ENCODE data around the gene ERH.
A peak's percentile ranks its signal among the peaks of the same experiment; 100 is the strongest.
"Not testable (repeated sequence)": the region's sequence is repeated elsewhere in the genome, so short reads cannot be mapped to it uniquely, and the experiment has no call there.

ERH gene

DNA sequence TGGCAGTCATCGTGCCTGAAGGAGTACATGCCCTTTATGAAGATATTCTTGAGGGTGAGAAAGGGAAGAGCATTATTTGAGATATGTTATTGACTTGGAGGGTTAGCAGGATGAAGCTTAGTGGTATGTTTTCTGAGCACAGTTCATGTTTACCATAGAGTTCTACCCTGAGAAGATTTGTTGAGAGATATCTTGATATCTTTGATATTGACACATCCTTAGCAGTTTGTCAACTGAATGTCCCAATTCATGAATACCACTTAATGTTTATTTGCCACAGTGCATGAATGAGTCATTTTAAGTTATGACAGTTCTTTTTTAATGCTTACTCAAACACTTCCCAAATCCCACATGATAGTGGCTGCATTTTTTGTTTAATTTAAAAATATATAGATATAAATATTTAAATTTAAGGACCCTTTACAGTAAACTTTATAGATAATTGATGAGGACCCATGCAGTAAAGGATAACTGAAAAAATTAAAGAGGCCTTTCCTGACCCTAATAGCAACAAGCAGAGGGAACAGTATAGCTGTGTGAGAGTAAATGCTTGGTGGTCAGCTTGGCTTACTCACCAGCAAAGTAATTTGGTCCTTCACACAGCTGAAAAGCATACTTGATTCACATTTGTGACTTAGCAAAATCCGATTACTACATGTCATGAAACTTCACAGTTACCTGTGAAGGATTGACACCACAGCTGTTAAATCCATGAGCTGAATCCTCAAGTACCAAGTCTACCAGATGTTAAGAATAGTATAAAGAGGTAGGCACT is 26.2 kb upstream of the ERH start:
- Histone ChIP-seq H3K27me3 (ENCODE audit: control insufficient read depth in 2 of 2, insufficient read depth in 2 of 2, low read length in 2 of 2) (no peaks in the 10 kb centered on the region), H3K4me3 (ENCODE audit: low read length in 2 of 2) (no peak overlapping the region), H3K9ac (ENCODE audit: low read depth in 1 of 2, low read length in 2 of 2) (no peak overlapping the region), H3K9me3 (ENCODE audit: control insufficient read depth in 2 of 2, low read length in 2 of 2) (no peaks in the 10 kb centered on the region), H3K27ac (ENCODE audit: low read depth in 2 of 2, low read length in 2 of 2) (no peak overlapping the region), H3K36me3 (ENCODE audit: control insufficient read depth in 2 of 2, insufficient read depth in 2 of 2, low read length in 2 of 2) (peaks cover 22 to 24% of the 10 kb centered on the region in 2 donors), H3K4me1 (ENCODE audit: control insufficient read depth in 2 of 2, insufficient read depth in 2 of 2, low read length in 2 of 2) (no peaks in the 10 kb centered on the region)

DNA sequence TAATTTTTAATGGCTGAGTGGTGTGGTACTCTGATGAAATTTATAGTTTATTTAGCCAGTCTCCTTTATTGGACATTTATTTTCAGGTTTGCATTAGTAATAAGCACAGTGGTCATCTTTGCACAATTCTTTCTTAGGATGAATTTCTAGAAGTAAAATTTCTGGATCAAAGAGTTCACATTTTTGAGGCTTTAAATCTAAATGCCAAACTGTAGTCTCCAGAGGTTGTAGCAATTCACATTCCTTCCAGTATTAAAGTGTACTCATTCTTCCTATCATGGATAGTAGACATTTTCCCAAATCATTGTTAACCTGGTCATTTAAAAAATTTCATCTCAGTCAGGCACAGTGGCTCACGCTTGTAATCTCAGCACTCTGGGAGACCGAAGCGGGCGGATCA is 25.2 kb upstream of the ERH start:
- H3K9me3 ChIP-seq (ENCODE audit: control insufficient read depth in 2 of 2, low read length in 2 of 2): no peaks in the 10 kb centered on the region
- H3K36me3 ChIP-seq (ENCODE audit: control insufficient read depth in 2 of 2, insufficient read depth in 2 of 2, low read length in 2 of 2): peaks cover 20 to 24% of the 10 kb centered on the region in 2 donors
- H3K27me3 ChIP-seq (ENCODE audit: control insufficient read depth in 2 of 2, insufficient read depth in 2 of 2, low read length in 2 of 2): no peaks in the 10 kb centered on the region
- H3K4me1 ChIP-seq (ENCODE audit: control insufficient read depth in 2 of 2, insufficient read depth in 2 of 2, low read length in 2 of 2): no peaks in the 10 kb centered on the region
- H3K27ac ChIP-seq (ENCODE audit: low read depth in 2 of 2, low read length in 2 of 2): no peak overlapping the region
- no peak overlapping the region for H3K9ac ChIP-seq (ENCODE audit: low read depth in 1 of 2, low read length in 2 of 2)
- H3K4me3 ChIP-seq (ENCODE audit: low read length in 2 of 2): no peak overlapping the region

DNA sequence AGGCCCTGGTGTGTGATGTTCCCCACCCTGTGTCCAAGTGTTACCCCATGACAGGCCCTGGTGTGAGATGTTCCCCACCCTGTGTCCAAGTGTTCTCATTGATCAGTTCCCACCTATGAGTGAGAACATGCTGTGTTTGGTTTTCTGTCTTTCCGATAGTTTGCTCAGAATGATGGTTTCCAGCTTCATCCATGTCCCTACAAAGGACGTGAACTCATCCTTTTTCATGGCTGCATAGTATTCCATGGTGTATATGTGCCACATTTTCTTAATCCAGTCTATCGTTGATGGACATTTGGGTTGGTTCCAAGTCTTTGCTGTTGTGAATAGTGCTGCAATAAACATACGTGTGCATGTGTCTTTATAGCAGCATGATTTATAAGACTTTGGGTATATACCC is 18.0 kb upstream of the ERH start:
- H3K4me1 ChIP-seq (ENCODE audit: control insufficient read depth in 2 of 2, insufficient read depth in 2 of 2, low read length in 2 of 2); H3K27ac ChIP-seq (ENCODE audit: low read depth in 2 of 2, low read length in 2 of 2); H3K4me3 ChIP-seq (ENCODE audit: low read length in 2 of 2); H3K27me3 ChIP-seq (ENCODE audit: control insufficient read depth in 2 of 2, insufficient read depth in 2 of 2, low read length in 2 of 2); H3K9ac ChIP-seq (ENCODE audit: low read depth in 1 of 2, low read length in 2 of 2); H3K9me3 ChIP-seq (ENCODE audit: control insufficient read depth in 2 of 2, low read length in 2 of 2); H3K36me3 ChIP-seq (ENCODE audit: control insufficient read depth in 2 of 2, insufficient read depth in 2 of 2, low read length in 2 of 2): not testable (repeated sequence)

DNA sequence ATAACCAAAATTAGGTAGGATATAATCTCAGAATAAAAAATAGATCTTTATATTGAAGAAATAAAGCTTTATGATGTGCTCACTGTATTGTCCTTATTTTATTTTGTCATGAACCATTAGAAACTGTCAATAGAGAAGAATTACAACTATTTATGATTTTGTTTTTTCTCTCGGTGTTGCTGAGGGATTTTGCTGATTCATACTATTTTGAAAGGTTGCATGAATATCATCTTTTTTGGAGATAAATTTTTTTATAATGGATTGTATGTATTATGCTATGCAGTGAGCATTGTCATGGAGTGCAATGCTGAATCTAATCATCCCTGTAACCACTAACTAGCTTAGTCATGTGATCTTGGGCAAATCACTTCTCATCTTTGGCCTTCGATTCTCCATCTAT is 15.4 kb upstream of the ERH start:
- no peak overlapping the region for H3K9ac ChIP-seq (ENCODE audit: low read depth in 1 of 2, low read length in 2 of 2)
- no peak overlapping the region for H3K4me3 ChIP-seq (ENCODE audit: low read length in 2 of 2)
- no peak overlapping the region for H3K27ac ChIP-seq (ENCODE audit: low read depth in 2 of 2, low read length in 2 of 2)
- no peaks in the 10 kb centered on the region for H3K9me3 ChIP-seq (ENCODE audit: control insufficient read depth in 2 of 2, low read length in 2 of 2)
- H3K27me3 ChIP-seq (ENCODE audit: control insufficient read depth in 2 of 2, insufficient read depth in 2 of 2, low read length in 2 of 2): no peaks in the 10 kb centered on the region
- H3K36me3 ChIP-seq (ENCODE audit: control insufficient read depth in 2 of 2, insufficient read depth in 2 of 2, low read length in 2 of 2): no peaks in the 10 kb centered on the region
- no peaks in the 10 kb centered on the region for H3K4me1 ChIP-seq (ENCODE audit: control insufficient read depth in 2 of 2, insufficient read depth in 2 of 2, low read length in 2 of 2)

DNA sequence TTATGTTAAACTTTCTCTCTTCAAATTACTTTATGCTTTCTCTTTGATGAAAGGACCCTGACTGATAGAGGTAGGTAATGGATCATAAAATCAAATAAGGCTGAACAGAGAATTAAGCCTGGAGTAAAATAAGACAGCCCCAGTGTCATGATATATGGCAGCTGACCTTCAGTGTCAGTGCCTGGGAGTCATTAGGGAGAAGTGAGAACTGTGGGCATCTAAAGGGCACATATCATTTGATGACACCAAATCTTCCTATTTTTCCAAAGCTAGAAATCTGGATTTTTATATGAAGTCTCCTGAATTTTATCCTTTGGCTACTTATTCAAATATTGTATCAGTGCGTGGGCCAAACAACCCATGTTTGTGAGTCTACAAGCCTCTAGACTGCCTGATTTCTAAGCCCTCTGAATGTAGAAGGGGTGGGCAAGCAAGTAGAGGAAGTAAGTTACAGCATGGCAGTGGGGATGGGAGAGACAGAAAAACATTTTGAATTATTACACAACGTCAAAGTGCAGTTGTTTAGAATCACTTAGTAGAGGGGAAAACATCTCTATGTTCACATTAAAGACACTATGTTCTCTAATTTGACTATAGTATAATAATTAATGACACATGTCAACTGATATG is 10.3 kb upstream of the ERH start:
- Histone ChIP-seq H3K36me3 (ENCODE audit: control insufficient read depth in 2 of 2, insufficient read depth in 2 of 2, low read length in 2 of 2) (no peaks in the 10 kb centered on the region), H3K4me1 (ENCODE audit: control insufficient read depth in 2 of 2, insufficient read depth in 2 of 2, low read length in 2 of 2) (no peaks in the 10 kb centered on the region), H3K9ac (ENCODE audit: low read depth in 1 of 2, low read length in 2 of 2) (no peak overlapping the region)

DNA sequence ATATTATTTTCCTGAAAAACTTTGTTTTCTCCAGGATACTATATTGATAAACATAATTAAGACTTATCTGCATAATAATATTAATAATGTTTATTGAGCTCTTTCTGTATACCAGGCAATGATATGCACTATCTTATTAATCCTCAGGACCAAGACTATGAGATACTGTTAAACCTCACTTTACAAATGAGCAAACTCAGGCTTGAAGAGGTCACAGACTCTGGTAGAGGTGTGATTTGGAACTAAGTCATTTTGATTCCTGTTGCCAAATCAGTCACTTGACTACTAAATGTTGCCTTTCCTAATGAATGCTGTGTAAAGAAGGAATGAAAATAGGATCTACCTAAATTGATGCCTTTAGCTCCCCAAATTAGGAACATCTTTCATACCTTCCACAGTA is 7.7 kb upstream of the ERH start:
- Histone ChIP-seq H3K4me3 (ENCODE audit: low read length in 2 of 2) (no peak overlapping the region), H3K36me3 (ENCODE audit: control insufficient read depth in 2 of 2, insufficient read depth in 2 of 2, low read length in 2 of 2) (no peaks in the 10 kb centered on the region), H3K9me3 (ENCODE audit: control insufficient read depth in 2 of 2, low read length in 2 of 2) (no peaks in the 10 kb centered on the region), H3K27me3 (ENCODE audit: control insufficient read depth in 2 of 2, insufficient read depth in 2 of 2, low read length in 2 of 2) (no peaks in the 10 kb centered on the region), H3K9ac (ENCODE audit: low read depth in 1 of 2, low read length in 2 of 2) (no peak overlapping the region), H3K4me1 (ENCODE audit: control insufficient read depth in 2 of 2, insufficient read depth in 2 of 2, low read length in 2 of 2) (peaks cover 0 to 5% of the 10 kb centered on the region in 2 donors), H3K27ac (ENCODE audit: low read depth in 2 of 2, low read length in 2 of 2) (no peak overlapping the region)

More for the DNA sequence above, 10.3 kb upstream of the ERH start:
- Histone ChIP-seq H3K9me3 (ENCODE audit: control insufficient read depth in 2 of 2, low read length in 2 of 2) (no peaks in the 10 kb centered on the region), H3K27me3 (ENCODE audit: control insufficient read depth in 2 of 2, insufficient read depth in 2 of 2, low read length in 2 of 2) (no peaks in the 10 kb centered on the region), H3K27ac (ENCODE audit: low read depth in 2 of 2, low read length in 2 of 2) (no peak overlapping the region), H3K4me3 (ENCODE audit: low read length in 2 of 2) (no peak overlapping the region)

DNA sequence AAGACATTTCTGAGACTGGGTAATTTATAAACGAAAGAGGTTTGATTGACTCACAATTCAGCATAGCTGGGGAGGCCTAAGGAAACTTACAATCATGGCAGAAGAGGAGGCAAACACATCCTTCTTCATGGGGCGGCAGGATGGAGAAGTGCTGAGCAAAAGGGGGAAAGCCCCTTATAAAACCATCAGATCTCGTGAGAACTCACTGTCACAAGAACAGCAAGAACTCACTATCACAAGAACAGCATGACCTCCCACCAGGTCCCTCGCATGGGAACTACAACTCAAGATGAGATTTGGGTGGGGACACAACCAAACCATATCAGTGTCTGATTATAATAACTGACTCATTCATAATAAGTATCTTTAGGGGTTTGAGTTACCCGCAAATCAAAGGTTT is 6.8 kb upstream of the ERH start:
- Histone ChIP-seq H3K27ac (ENCODE audit: low read depth in 2 of 2, low read length in 2 of 2) (no peak overlapping the region), H3K9ac (ENCODE audit: low read depth in 1 of 2, low read length in 2 of 2) (no peak overlapping the region), H3K4me3 (ENCODE audit: low read length in 2 of 2) (no peak overlapping the region), H3K4me1 (ENCODE audit: control insufficient read depth in 2 of 2, insufficient read depth in 2 of 2, low read length in 2 of 2) (peaks cover 8 to 11% of the 10 kb centered on the region in 2 donors), H3K36me3 (ENCODE audit: control insufficient read depth in 2 of 2, insufficient read depth in 2 of 2, low read length in 2 of 2) (no peaks in the 10 kb centered on the region), H3K27me3 (ENCODE audit: control insufficient read depth in 2 of 2, insufficient read depth in 2 of 2, low read length in 2 of 2) (no peaks in the 10 kb centered on the region), H3K9me3 (ENCODE audit: control insufficient read depth in 2 of 2, low read length in 2 of 2) (no peaks in the 10 kb centered on the region)

DNA sequence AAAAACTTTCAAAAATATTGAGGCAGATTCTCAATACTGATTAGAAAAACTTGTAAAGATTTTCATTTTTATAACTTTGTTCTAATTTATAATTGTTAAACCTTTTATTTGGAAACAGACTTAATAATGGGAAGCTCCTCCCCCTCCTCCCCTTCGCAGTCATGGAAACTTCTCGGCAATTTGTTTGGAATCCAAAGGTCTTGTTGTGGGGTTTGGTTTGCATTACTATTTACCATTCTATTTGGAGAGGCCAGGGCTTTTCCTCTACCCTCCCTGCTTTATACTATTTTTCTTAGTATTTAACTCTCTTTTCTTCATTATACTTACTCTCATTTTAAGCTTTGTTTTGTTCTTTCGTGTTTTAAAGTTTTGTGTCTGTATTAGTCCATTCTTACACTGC is 6.4 kb upstream of the ERH start:
- H3K4me3 ChIP-seq (ENCODE audit: low read length in 2 of 2): no peak overlapping the region
- no peaks in the 10 kb centered on the region for H3K9me3 ChIP-seq (ENCODE audit: control insufficient read depth in 2 of 2, low read length in 2 of 2)
- no peak overlapping the region for H3K9ac ChIP-seq (ENCODE audit: low read depth in 1 of 2, low read length in 2 of 2)
- no peak overlapping the region for H3K27ac ChIP-seq (ENCODE audit: low read depth in 2 of 2, low read length in 2 of 2)
- H3K4me1 ChIP-seq (ENCODE audit: control insufficient read depth in 2 of 2, insufficient read depth in 2 of 2, low read length in 2 of 2): peaks cover 11 to 15% of the 10 kb centered on the region in 2 donors
- no peaks in the 10 kb centered on the region for H3K36me3 ChIP-seq (ENCODE audit: control insufficient read depth in 2 of 2, insufficient read depth in 2 of 2, low read length in 2 of 2)
- H3K27me3 ChIP-seq (ENCODE audit: control insufficient read depth in 2 of 2, insufficient read depth in 2 of 2, low read length in 2 of 2): no peaks in the 10 kb centered on the region

DNA sequence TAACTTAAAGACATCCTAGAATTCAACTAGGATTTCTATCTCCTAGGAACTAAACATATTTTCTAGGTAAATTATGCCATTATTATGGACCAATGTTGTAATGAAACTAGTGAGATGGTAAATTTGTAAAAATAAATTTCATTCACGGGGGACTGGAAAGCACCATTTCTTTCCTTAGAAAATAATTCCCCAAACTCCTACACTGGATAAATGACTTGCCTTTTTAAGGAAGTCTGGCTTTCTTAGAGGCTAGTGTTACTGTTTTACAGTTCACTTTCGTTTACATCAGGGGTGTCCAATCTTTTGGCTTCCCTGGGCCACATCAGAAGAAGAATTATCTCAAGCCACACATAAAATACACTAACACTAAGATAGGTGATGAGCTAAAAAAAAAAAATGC is 3.7 kb upstream of the ERH start:
- H3K9me3 ChIP-seq (ENCODE audit: control insufficient read depth in 2 of 2, low read length in 2 of 2): no peaks in the 10 kb centered on the region
- no peak overlapping the region for H3K9ac ChIP-seq (ENCODE audit: low read depth in 1 of 2, low read length in 2 of 2)
- H3K4me3 ChIP-seq (ENCODE audit: low read length in 2 of 2): no peak overlapping the region
- no peaks in the 10 kb centered on the region for H3K27me3 ChIP-seq (ENCODE audit: control insufficient read depth in 2 of 2, insufficient read depth in 2 of 2, low read length in 2 of 2)
- peaks cover 23 to 27% of the 10 kb centered on the region in 2 donors for H3K4me1 ChIP-seq (ENCODE audit: control insufficient read depth in 2 of 2, insufficient read depth in 2 of 2, low read length in 2 of 2)
- no peaks in the 10 kb centered on the region for H3K36me3 ChIP-seq (ENCODE audit: control insufficient read depth in 2 of 2, insufficient read depth in 2 of 2, low read length in 2 of 2)
- no peak overlapping the region for H3K27ac ChIP-seq (ENCODE audit: low read depth in 2 of 2, low read length in 2 of 2)

DNA sequence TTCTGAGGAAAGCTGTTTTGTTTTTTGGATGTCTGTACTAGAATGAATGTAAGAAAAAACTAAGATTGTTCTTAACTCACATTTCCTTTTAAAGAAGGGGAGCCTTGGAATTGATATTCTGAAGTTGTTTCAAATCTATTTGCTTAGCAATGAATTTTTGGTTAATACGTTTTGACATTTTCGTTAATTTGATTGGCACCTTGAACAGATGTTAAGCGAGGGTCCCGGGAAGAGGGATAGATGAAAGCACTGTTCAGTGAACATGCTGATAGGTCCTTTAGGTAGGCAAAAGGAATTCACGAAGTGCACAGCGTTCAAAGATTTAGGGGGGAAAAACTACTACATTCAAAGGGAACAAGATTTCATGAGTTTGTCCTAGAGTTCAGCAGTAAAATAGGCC is 2.1 kb upstream of the ERH start:
- H3K4me1 ChIP-seq (ENCODE audit: control insufficient read depth in 2 of 2, insufficient read depth in 2 of 2, low read length in 2 of 2): peaks cover 24 to 27% of the 10 kb centered on the region in 2 donors
- peak overlapping the region; percentile 24 to 99 for H3K4me3 ChIP-seq (ENCODE audit: low read length in 2 of 2)
- H3K27me3 ChIP-seq (ENCODE audit: control insufficient read depth in 2 of 2, insufficient read depth in 2 of 2, low read length in 2 of 2): no peaks in the 10 kb centered on the region
- no peak overlapping the region for H3K9ac ChIP-seq (ENCODE audit: low read depth in 1 of 2, low read length in 2 of 2)
- H3K9me3 ChIP-seq (ENCODE audit: control insufficient read depth in 2 of 2, low read length in 2 of 2): no peaks in the 10 kb centered on the region
- no peak overlapping the region for H3K27ac ChIP-seq (ENCODE audit: low read depth in 2 of 2, low read length in 2 of 2)
- peaks cover 4 to 8% of the 10 kb centered on the region in 2 donors for H3K36me3 ChIP-seq (ENCODE audit: control insufficient read depth in 2 of 2, insufficient read depth in 2 of 2, low read length in 2 of 2)

Data from mucosa of rectum (tissue), 2 donors.